HCT116 (cell line): ENCODE measurements around the gene AK4. TPM values are rescaled to one million over a fixed set of nuclear protein-coding genes. Genes with fewer than 3 reads are reported as not detected.

Experiments
- ATAC-seq: fragments of 200-7000 bp; cut with Tn5 transposase; 2 replicates; pipeline ENCODE4 v1.9.1; 2020; ENCODE audit warnings: mild to moderate bottlenecking, moderate library complexity
- BruUV-seq: library from RNA; stranded (reverse); fragments of 400-500 nt; replicated peaks from 2 replicates; lab custom pipeline; 2021; lab: Mats Ljungman, UMichigan
- CTCF ChIA-PET: fragments of 300-600 bp; sonication (Branson Sonifier 250); formaldehyde crosslinking; loops from one replicate; lab custom pipeline; 2021; ENCODE audit warnings: antibody characterized with exemption; lab: Charles Lee
- POLR2A ChIA-PET: fragments of 300-600, 350-600 bp; sonication (Branson Sonifier 250); formaldehyde crosslinking; loops from one replicate; lab custom pipeline; 2021; ENCODE audit warnings: antibody characterized with exemption; lab: Charles Lee
- RAD21 ChIA-PET, 2 experiments: fragments of 300-600 bp; sonication (Branson Sonifier 250); formaldehyde crosslinking; loops; one replicate each; lab custom pipeline; 2023; ENCODE audit warnings: low total read pairs in 2 of 2; ENCODE audit not compliant: uncharacterized antibody in 2 of 2, unreplicated experiment in 2 of 2, low non-redundant PET in 1 of 2; lab: Charles Lee
- DNase-seq: peaks from one replicate; pipeline ENCODE4 v3.0.0-alpha.2; 2010; ENCODE audit warnings: low read depth, low spot score
- H2AFZ ChIP-seq: fragments of 200-600 bp; shearing (Covaris generic), sonication (generic); 2 replicates; pipeline ENCODE4 v1.6.1; 2017; ENCODE audit warnings: low read depth, mixed run types, mixed read lengths, antibody characterized with exemption, low read length; ENCODE audit not compliant: poor library complexity, severe bottlenecking
- H3K27ac ChIP-seq: 2 replicates; pipeline ENCODE4 v1.5.1; 2012; ENCODE audit warnings: low read depth, low read length
- H3K27me3 ChIP-seq: fragments of 200-600 bp; sonication (generic); 2 replicates; pipeline ENCODE4 v1.6.1; 2016; ENCODE audit warnings: mixed run types, low read length, mixed read lengths; ENCODE audit not compliant: insufficient read depth
- H3K36me3 ChIP-seq, 2 experiments: fragments of 200-500 bp in 1 of 2; fragments of 200-600 bp in 1 of 2; sonication (Bioruptor generic) in 1 of 2; sonication (generic) in 1 of 2; 2 replicates each; pipeline versions ENCODE4 v1.5.1 to v1.6.1; 2014 to 2016; ENCODE audit warnings: low read length in 2 of 2, inconsistent platforms in 1 of 2, mixed read lengths in 1 of 2, mixed run types in 1 of 2; ENCODE audit not compliant: insufficient read depth in 2 of 2, control insufficient read depth in 1 of 2
- H3K4me1 ChIP-seq, 2 experiments: fragments of 200-600 bp in 1 of 2; sonication (generic) in 1 of 2; 2 replicates each; pipeline versions ENCODE4 v1.5.1 to v1.6.1; 2012 to 2017; ENCODE audit warnings: low read length in 2 of 2, inconsistent platforms in 1 of 2, mild to moderate bottlenecking in 1 of 2, mixed read lengths in 1 of 2, mixed run types in 1 of 2, moderate library complexity in 1 of 2; ENCODE audit not compliant: insufficient read depth in 2 of 2, control insufficient read depth in 1 of 2
- H3K4me2 ChIP-seq: fragments of 200-600 bp; sonication (generic); 2 replicates; pipeline ENCODE4 v1.6.1; 2017; ENCODE audit warnings: mixed run types, low read length, mixed read lengths
- H3K4me3 ChIP-seq, 2 experiments: fragments of 200-600 bp in 1 of 2; sonication (generic) in 1 of 2; replicated peaks in 1 of 2; 2 replicates each; pipeline ENCODE4 v1.5.1; 2011 to 2016; ENCODE audit warnings: low read length in 2 of 2, control low read depth in 1 of 2, low read depth in 1 of 2, mild to moderate bottlenecking in 1 of 2, mixed read lengths in 1 of 2, mixed run types in 1 of 2
- H3K79me2 ChIP-seq: fragments of 200-600 bp; sonication (generic); 2 replicates; pipeline ENCODE4 v1.6.1; 2017; ENCODE audit warnings: mild to moderate bottlenecking, mixed run types, low read length, moderate library complexity, mixed read lengths; ENCODE audit not compliant: insufficient read depth
- H3K9ac ChIP-seq: fragments of 200-600 bp; sonication (generic); 2 replicates; pipeline ENCODE4 v1.6.1; 2016; ENCODE audit warnings: low read length, mixed read lengths
- H3K9me2 ChIP-seq: fragments of 200-600 bp; sonication (generic), shearing (Covaris generic); 2 replicates; pipeline ENCODE4 v1.6.1; 2017; ENCODE audit warnings: mixed run types, mild to moderate bottlenecking, moderate library complexity; ENCODE audit not compliant: insufficient read depth
- H3K9me3 ChIP-seq, 2 experiments: fragments of 200-500 bp in 1 of 2; fragments of 200-600 bp in 1 of 2; sonication (Bioruptor generic) in 1 of 2; sonication (generic) in 1 of 2; 2 replicates each; pipeline ENCODE4 v1.6.1; 2014 to 2017; ENCODE audit warnings: low read length in 2 of 2, mixed read lengths in 2 of 2, inconsistent platforms in 1 of 2, low read depth in 1 of 2, mild to moderate bottlenecking in 1 of 2, mixed run types in 1 of 2, moderate library complexity in 1 of 2; ENCODE audit not compliant: control insufficient read depth in 1 of 2, insufficient read depth in 1 of 2
- H4K20me1 ChIP-seq: fragments of 200-600 bp; sonication (generic), shearing (Covaris generic); 2 replicates; pipeline ENCODE4 v1.6.1; 2017; ENCODE audit warnings: mixed run types, mild to moderate bottlenecking, moderate library complexity; ENCODE audit not compliant: insufficient read depth
- CEBPB ChIP-seq: IDR thresholded peaks from 2 replicates; pipeline ENCODE4 v1.6.1; 2012; ENCODE audit warnings: low read depth
- CTCF ChIP-seq, 3 experiments: fragments of 200-600 bp in 1 of 3; sonication (generic) in 1 of 3; IDR thresholded peaks in 2 of 3; conservative IDR thresholded peaks in 1 of 3; 2 replicates each; pipeline ENCODE4 v1.5.1; 2012 to 2017; ENCODE audit warnings: low read depth in 2 of 3, low read length in 2 of 3, antibody characterized with exemption in 1 of 3, borderline replicate concordance in 1 of 3, control low read depth in 1 of 3, mild to moderate bottlenecking in 1 of 3, mixed read lengths in 1 of 3, mixed run types in 1 of 3, moderate library complexity in 1 of 3; ENCODE audit not compliant: insufficient read depth in 1 of 3
- EGR1 ChIP-seq: IDR thresholded peaks from 2 replicates; pipeline ENCODE4 v1.6.1; 2012; ENCODE audit warnings: low read depth
- ELF1 ChIP-seq: IDR thresholded peaks from 2 replicates; pipeline ENCODE4 v1.6.1; 2012; ENCODE audit warnings: low read depth, borderline replicate concordance
- EZH2 ChIP-seq: fragments of 200-600 bp; sonication (generic); IDR thresholded peaks from 2 replicates; pipeline ENCODE4 v1.6.1; 2017; ENCODE audit warnings: antibody characterized with exemption, mixed run types
- EZH2phosphoT487 ChIP-seq: fragments of 200-600 bp; IDR thresholded peaks from 2 replicates; pipeline ENCODE4 v1.6.1; 2018; ENCODE audit warnings: antibody characterized with exemption, borderline replicate concordance
- FOSL1 ChIP-seq: IDR thresholded peaks from 2 replicates; pipeline ENCODE4 v1.6.1; 2012; ENCODE audit warnings: low read depth
- JUND ChIP-seq: IDR thresholded peaks from 2 replicates; pipeline ENCODE4 v1.6.1; 2012
- MAX ChIP-seq: IDR thresholded peaks from 2 replicates; pipeline ENCODE4 v1.6.1; 2012
- POLR2A ChIP-seq: IDR thresholded peaks from 2 replicates; pipeline ENCODE4 v1.7.0; 2011; ENCODE audit warnings: borderline replicate concordance; ENCODE audit not compliant: insufficient read depth, insufficient read length; ENCODE audit errors: extremely low read depth
- POLR2AphosphoS5 ChIP-seq: IDR thresholded peaks from 2 replicates; pipeline ENCODE4 v1.6.1; 2011; ENCODE audit warnings: mild to moderate bottlenecking, low read depth, low read length, moderate library complexity
- REST ChIP-seq: IDR thresholded peaks from 2 replicates; pipeline ENCODE4 v1.6.1; 2012; ENCODE audit warnings: low read depth
- SIN3A ChIP-seq: IDR thresholded peaks from 2 replicates; pipeline ENCODE4 v1.6.1; 2012; ENCODE audit warnings: low read depth
- SP1 ChIP-seq: IDR thresholded peaks from 2 replicates; pipeline ENCODE4 v1.6.1; 2012; ENCODE audit warnings: low read depth
- SRF ChIP-seq: IDR thresholded peaks from 2 replicates; pipeline ENCODE4 v1.6.1; 2012; ENCODE audit warnings: low read depth
- TCF7L2 ChIP-seq: IDR thresholded peaks from 2 replicates; pipeline ENCODE4 v1.7.0; 2011; ENCODE audit warnings: borderline replicate concordance, inconsistent platforms; ENCODE audit not compliant: insufficient read depth, insufficient read length; ENCODE audit errors: extremely low read depth
- YY1 ChIP-seq: IDR thresholded peaks from 2 replicates; pipeline ENCODE4 v1.6.1; 2011; ENCODE audit warnings: low read length, low read depth, moderate library complexity, mild to moderate bottlenecking; ENCODE audit not compliant: insufficient replicate concordance; ENCODE audit errors: extremely low read depth
- ZFX ChIP-seq: fragments of 450-650 bp; IDR thresholded peaks from 2 replicates; pipeline ENCODE4 v1.6.1; 2017
- intact Hi-C: fragments of 100-400 bp; cut with micrococcal nuclease; formaldehyde crosslinking; loops from 2 replicates; pipeline ENCODE4 v1.10.0; 2022
- total RNA-seq: library from RNA; stranded (reverse); gene quantifications from one replicate; pipeline ENCODE4 v1.2.1, GENCODE V29; 2021; ENCODE audit not compliant: unreplicated experiment
- TF ChIP-seq, protein P1 (sequence below): IDR thresholded peaks from 2 replicates; pipeline ENCODE4 v1.6.1; 2011; ENCODE audit warnings: mild to moderate bottlenecking, low read length, moderate library complexity; ENCODE audit not compliant: insufficient replicate concordance; ENCODE audit errors: extremely low read depth
- TF ChIP-seq, protein P2 (sequence below): IDR thresholded peaks from 2 replicates; pipeline ENCODE4 v1.6.1; 2012

Gene AK4
- total RNA-seq, 1 experiment from 2014 or later = 51.5 TPM

GRCh38 chr1:65255656-65256050 lies 107.7 kb downstream of the AK4 start:
- no peak overlapping the region for H2AFZ ChIP-seq
- TF ChIP-seq JUND (no peak), FOSL1 (no peak), EZH2 (no peak), ELF1 (no peak), SIN3A (no peak), ZFX (no peak), POLR2A (no peak), TCF7L2 (no peak), SP1 (no peak), REST (no peak), CTCF (IDR thresholded peaks at IDR 0.05 in 2 of 3, conservative IDR thresholded peaks at IDR 0.05 in 1 of 3; ENCODE audit: borderline replicate concordance in 1 of 3, insufficient read depth in 1 of 3, low read depth in 2 of 3, low read length in 2 of 3) (no peak), YY1 (no peak), EZH2phosphoT487 (no peak), POLR2AphosphoS5 (no peak), CEBPB (no peak), MAX (no peak), SRF (no peak), EGR1 (no peak)
- TF ChIP-seq, protein P1, sequence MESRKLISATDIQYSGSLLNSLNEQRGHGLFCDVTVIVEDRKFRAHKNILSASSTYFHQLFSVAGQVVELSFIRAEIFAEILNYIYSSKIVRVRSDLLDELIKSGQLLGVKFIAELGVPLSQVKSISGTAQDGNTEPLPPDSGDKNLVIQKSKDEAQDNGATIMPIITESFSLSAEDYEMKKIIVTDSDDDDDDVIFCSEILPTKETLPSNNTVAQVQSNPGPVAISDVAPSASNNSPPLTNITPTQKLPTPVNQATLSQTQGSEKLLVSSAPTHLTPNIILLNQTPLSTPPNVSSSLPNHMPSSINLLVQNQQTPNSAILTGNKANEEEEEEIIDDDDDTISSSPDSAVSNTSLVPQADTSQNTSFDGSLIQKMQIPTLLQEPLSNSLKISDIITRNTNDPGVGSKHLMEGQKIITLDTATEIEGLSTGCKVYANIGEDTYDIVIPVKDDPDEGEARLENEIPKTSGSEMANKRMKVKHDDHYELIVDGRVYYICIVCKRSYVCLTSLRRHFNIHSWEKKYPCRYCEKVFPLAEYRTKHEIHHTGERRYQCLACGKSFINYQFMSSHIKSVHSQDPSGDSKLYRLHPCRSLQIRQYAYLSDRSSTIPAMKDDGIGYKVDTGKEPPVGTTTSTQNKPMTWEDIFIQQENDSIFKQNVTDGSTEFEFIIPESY = no peak
- TF ChIP-seq, protein P2, sequence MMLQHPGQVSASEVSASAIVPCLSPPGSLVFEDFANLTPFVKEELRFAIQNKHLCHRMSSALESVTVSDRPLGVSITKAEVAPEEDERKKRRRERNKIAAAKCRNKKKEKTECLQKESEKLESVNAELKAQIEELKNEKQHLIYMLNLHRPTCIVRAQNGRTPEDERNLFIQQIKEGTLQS = no peak
- H4K20me1 ChIP-seq = no peaks in the 10 kb centered on the region
- no peaks in the 10 kb centered on the region for H3K36me3 ChIP-seq
- H3K27me3 ChIP-seq = no peaks in the 10 kb centered on the region
- POLR2A ChIA-PET = interaction anchor here (1.3 kb wide), 1 partner anchor 9 kb away, joined by 3 read pairs; no protein-coding TSS in a partner anchor
- BruUV-seq = no TSS peak
- RAD21 ChIA-PET = no interaction called here
- H3K9me2 ChIP-seq = no peaks in the 10 kb centered on the region
- H3K4me3 ChIP-seq = 0 out of 4 replicates have a peak overlapping the region, but pooled peaks of 1 of the 2 experiments have one; percentile 70
- H3K27ac ChIP-seq = no peak overlapping the region
- ATAC-seq = no peak
- peak overlapping the region; percentile 87 for H3K4me2 ChIP-seq
- CTCF ChIA-PET = no interaction called here
- H3K9me3 ChIP-seq = no peaks in the 10 kb centered on the region
- H3K79me2 ChIP-seq = no peaks in the 10 kb centered on the region
- intact Hi-C loops = no loop called here
- no peak overlapping the region for H3K9ac ChIP-seq
- peaks cover 3 to 22% of the 10 kb centered on the region in 2 experiments; a peak in 3 of 4 replicates for H3K4me1 ChIP-seq
- no peak for DNase-seq
